Naive B cell (primary cell): Measurements from ENCODE around the gene S100A9. TPM values are rescaled to one million over a fixed set of nuclear protein-coding genes. Genes with fewer than 3 reads are reported as not detected.
"Not testable (repeated sequence)": the region's sequence is repeated elsewhere in the genome, so short reads cannot be mapped to it uniquely, and the experiment has no call there.

Experiments used
- ATAC-seq, 2 donors: fragments of 150-1000 bp; cut with Tn5 transposase; 2 replicates each; pipeline ENCODE4 v1.10.0; 2021; ENCODE audit warnings: low read depth in 2 of 2, mild to moderate bottlenecking in 2 of 2, moderate library complexity in 2 of 2
- DNase-seq: peaks from one replicate; pipeline ENCODE4 v3.0.0; 2022
- H3K27ac Mint-ChIP-seq, 6 donors: one replicate each; pipeline ENCODE4 v1.8.0; 2020 to 2022; ENCODE audit warnings: mild to moderate bottlenecking in 6 of 6, mixed read lengths in 6 of 6, moderate library complexity in 5 of 6, inconsistent platforms in 2 of 6
- H3K27me3 Mint-ChIP-seq, 3 donors: one replicate each; pipeline ENCODE4 v1.8.0; 2021 to 2022; ENCODE audit warnings: mixed read lengths in 3 of 3, mild to moderate bottlenecking in 1 of 3
- H3K36me3 Mint-ChIP-seq, 2 donors: one replicate each; pipeline ENCODE4 v1.8.0; 2020 to 2022; ENCODE audit warnings: mixed read lengths in 2 of 2, inconsistent platforms in 1 of 2, mild to moderate bottlenecking in 1 of 2
- H3K4me1 Mint-ChIP-seq, 3 donors: one replicate each; pipeline ENCODE4 v1.8.0; 2020 to 2022; ENCODE audit warnings: mixed read lengths in 3 of 3, inconsistent platforms in 1 of 3, mild to moderate bottlenecking in 1 of 3, moderate library complexity in 1 of 3
- H3K4me3 Mint-ChIP-seq, 8 donors: one replicate each; pipeline ENCODE4 v1.8.0; 2020 to 2022; ENCODE audit warnings: mild to moderate bottlenecking in 8 of 8, mixed read lengths in 8 of 8, moderate library complexity in 8 of 8, inconsistent platforms in 2 of 8
- H3K9me3 Mint-ChIP-seq, 7 donors: one replicate each; pipeline ENCODE4 v1.8.0; 2020 to 2022; ENCODE audit warnings: mixed read lengths in 7 of 7, mild to moderate bottlenecking in 5 of 7, inconsistent platforms in 2 of 7, moderate library complexity in 1 of 7
- polyA plus RNA-seq, 6 donors: library from polyadenylated mRNA; unstranded; fragments of 300-500 nt; fragmentation: Illumina TruSeq; gene quantifications; one replicate each; pipeline ENCODE4 v1.2.3, GENCODE V29; 2021; ENCODE audit warnings: low read depth in 6 of 6

Gene S100A9
- polyA plus RNA-seq, result 100 to 1,000 TPM in 1 of 6 donors, 10 to 100 TPM in 5; 14.4 to 194 (median 48.2) TPM

- Mint-ChIP-seq H3K4me1 (peaks cover 14 to 23% (median 21%) of the 10 kb centered on the region in 3 donors), H3K9me3 (no peaks in the 10 kb centered on the region), H3K36me3 (no peaks in the 10 kb centered on the region), H3K27ac (peak within 1 kb of the TSS in 2 of 6 donors; percentile 22 to 83), H3K4me3 (peak within 1 kb of the TSS in 2 of 8 donors; percentile 55 to 65), H3K27me3 (peaks cover 32 to 66% (median 61%) of the 10 kb centered on the region in 3 donors)
- DNase-seq (no peak), ATAC-seq (no peak)
Measured at GRCh38 chr1:153357853-153358690, at the start of gene S100A9. S100A9 (plus strand) TSS chr1:153357854; CDS start chr1:153358284, 430 bp downstream.

GRCh38 chr1:153308540-153308939, 49.1 kb upstream of the S100A9 start:
- ATAC-seq, result no peak
- H3K27ac Mint-ChIP-seq, result peak overlapping the region in 1 of 6 donors; percentile 13

GRCh38 chr1:153309441-153309840, 48.2 kb upstream of the S100A9 start:
- no peak overlapping the region for H3K4me3 Mint-ChIP-seq
- H3K4me1 Mint-ChIP-seq, result peaks cover 0 to 5% (median 0%) of the 10 kb centered on the region in 3 donors
- no peak overlapping the region for H3K27ac Mint-ChIP-seq
- DNase-seq, result no peak
- peaks cover 0 to 4% (median 0%) of the 10 kb centered on the region in 7 donors for H3K9me3 Mint-ChIP-seq
- no peak for ATAC-seq
- no peaks in the 10 kb centered on the region for H3K36me3 Mint-ChIP-seq
- peaks cover 14 to 32% (median 24%) of the 10 kb centered on the region in 3 donors for H3K27me3 Mint-ChIP-seq

More at GRCh38 chr1:153308540-153308939, 49.1 kb upstream of the S100A9 start:
- Mint-ChIP-seq H3K27me3 (peaks cover 11 to 31% (median 22%) of the 10 kb centered on the region in 3 donors), H3K36me3 (no peaks in the 10 kb centered on the region), H3K4me1 (peaks cover 0 to 5% (median 0%) of the 10 kb centered on the region in 3 donors), H3K4me3 (no peak overlapping the region), H3K9me3 (peaks cover 0 to 1% (median 0%) of the 10 kb centered on the region in 7 donors)
- no peak for DNase-seq

- ATAC-seq (no peak), DNase-seq (no peak)
- H3K27me3 Mint-ChIP-seq, result peaks cover 9 to 32% (median 31%) of the 10 kb centered on the region in 3 donors
- no peak overlapping the region for H3K4me3 Mint-ChIP-seq
- peaks cover 0 to 11% (median 6%) of the 10 kb centered on the region in 7 donors for H3K9me3 Mint-ChIP-seq
- H3K4me1 Mint-ChIP-seq, result peaks cover 0 to 5% (median 0%) of the 10 kb centered on the region in 3 donors
- H3K27ac Mint-ChIP-seq, result no peak overlapping the region
- no peaks in the 10 kb centered on the region for H3K36me3 Mint-ChIP-seq
Measured at GRCh38 chr1:153310526-153310925, 47.1 kb upstream of the S100A9 start.

DNA sequence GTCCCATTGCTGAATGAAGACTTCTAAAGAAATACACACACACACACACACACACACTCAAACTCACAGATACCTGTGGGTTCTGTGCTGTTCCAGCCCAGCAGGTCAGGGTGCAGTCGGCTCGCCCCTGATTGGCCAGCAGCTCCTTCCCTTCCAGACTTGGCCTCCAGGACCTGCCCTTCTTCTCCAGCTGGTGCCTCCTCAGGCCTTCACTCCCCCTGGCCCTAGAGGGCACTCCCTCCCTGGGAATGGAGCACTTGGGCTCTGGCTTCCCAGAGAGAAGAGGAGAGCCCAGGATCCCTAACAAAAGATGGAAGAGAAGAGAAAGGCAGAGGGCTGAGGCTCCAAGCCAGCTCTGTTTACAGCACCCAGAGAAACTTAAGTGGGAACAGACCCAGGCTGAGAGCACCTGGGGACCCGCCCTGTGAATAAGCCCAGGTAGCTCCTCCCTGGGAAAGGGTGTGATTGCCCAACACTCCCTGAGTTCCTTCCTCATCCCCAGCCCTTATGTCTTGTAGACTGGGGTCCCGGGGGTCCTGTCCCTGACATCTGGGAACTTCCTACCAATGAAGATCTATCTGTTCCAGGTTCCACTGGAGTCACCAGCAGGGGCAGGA, 45.0 kb upstream of the S100A9 start, which contains the start of gene PGLYRP3:
Gene PGLYRP3 (minus strand): TSS at position 383 of the 617 bp plus-strand sequence. CDS start 2,287 bp downstream, outside the sequence.
- DNase-seq (no peak), ATAC-seq (no peak)
- no peak within 1 kb of the TSS for H3K4me3 Mint-ChIP-seq
- H3K27me3 Mint-ChIP-seq, result peaks cover 9 to 32% (median 32%) of the 10 kb centered on the region in 3 donors
- H3K4me1 Mint-ChIP-seq, result peaks cover 0 to under 1% (median 0%) of the 10 kb centered on the region in 3 donors
- peak within 1 kb of the TSS in 1 of 6 donors; percentile 51 for H3K27ac Mint-ChIP-seq
- peaks cover 0 to 13% (median 7%) of the 10 kb centered on the region in 7 donors for H3K9me3 Mint-ChIP-seq
- H3K36me3 Mint-ChIP-seq, result no peaks in the 10 kb centered on the region

DNA sequence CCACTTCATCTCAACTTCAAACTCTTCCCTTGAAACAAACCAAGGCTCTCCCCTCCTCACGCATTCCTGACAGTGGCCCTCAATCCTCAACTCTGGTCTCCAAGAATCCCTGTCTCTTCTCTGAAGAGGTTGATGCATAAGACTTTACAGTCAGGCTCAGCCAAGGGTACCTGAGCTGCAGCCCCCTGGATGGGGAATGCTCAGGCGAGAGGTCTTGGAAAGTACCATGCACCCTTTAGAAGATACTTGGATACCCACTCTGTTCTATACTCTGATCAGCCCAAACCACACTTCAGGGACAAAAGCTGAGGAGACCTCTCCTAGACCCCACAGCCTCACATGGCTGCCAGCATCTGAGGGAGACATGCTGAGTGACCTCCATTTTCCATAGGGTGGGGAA, 44.4 kb upstream of the S100A9 start:
- H3K27me3 Mint-ChIP-seq, result peaks cover 9 to 38% (median 26%) of the 10 kb centered on the region in 3 donors
- no peak overlapping the region for H3K27ac Mint-ChIP-seq
- ATAC-seq, result no peak
- H3K36me3 Mint-ChIP-seq, result no peaks in the 10 kb centered on the region
- H3K9me3 Mint-ChIP-seq, result peaks cover 0 to 13% (median 7%) of the 10 kb centered on the region in 7 donors
- no peak overlapping the region for H3K4me3 Mint-ChIP-seq
- no peaks in the 10 kb centered on the region for H3K4me1 Mint-ChIP-seq
- no peak for DNase-seq

GRCh38 chr1:153314388-153314787, 43.3 kb upstream of the S100A9 start:
- H3K27ac Mint-ChIP-seq, H3K4me1 Mint-ChIP-seq, DNase-seq, ATAC-seq, H3K36me3 Mint-ChIP-seq, H3K4me3 Mint-ChIP-seq: not testable (repeated sequence)
- Mint-ChIP-seq H3K27me3 (peaks cover 9 to 36% (median 26%) of the 10 kb centered on the region in 3 donors), H3K9me3 (peaks cover 0 to 13% (median 9%) of the 10 kb centered on the region in 7 donors)

DNA sequence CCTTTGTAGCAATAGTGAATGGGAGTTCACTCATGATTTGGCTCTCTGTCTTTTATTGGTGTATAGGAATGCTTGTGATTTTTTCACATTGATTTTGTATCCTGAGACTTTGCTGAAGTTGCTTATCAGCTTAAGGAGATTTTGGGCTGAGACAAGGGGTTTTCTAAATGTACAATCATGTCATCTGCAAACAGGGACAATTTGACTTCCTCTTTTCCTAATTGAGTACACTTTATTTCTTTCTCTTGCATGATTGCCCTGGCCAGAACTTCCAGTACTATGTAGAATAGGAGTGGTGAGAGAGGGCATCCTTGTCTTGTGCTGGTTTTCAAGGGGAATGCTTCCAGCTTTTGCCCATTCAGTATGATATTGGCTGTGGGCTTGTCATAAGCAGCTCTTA, 41.6 kb upstream of the S100A9 start:
- ATAC-seq, H3K4me3 Mint-ChIP-seq, H3K4me1 Mint-ChIP-seq, DNase-seq, H3K36me3 Mint-ChIP-seq: not testable (repeated sequence)
- H3K27ac Mint-ChIP-seq, result peak overlapping the region in 1 of 6 donors; percentile 18
- peaks cover 9 to 44% (median 33%) of the 10 kb centered on the region in 3 donors for H3K27me3 Mint-ChIP-seq
- H3K9me3 Mint-ChIP-seq, result peaks cover 0 to 16% (median 10%) of the 10 kb centered on the region in 7 donors

- not testable (repeated sequence) for H3K4me3 Mint-ChIP-seq, H3K4me1 Mint-ChIP-seq, ATAC-seq, DNase-seq, H3K27ac Mint-ChIP-seq
- Mint-ChIP-seq H3K9me3 (peaks cover 5 to 36% (median 27%) of the 10 kb centered on the region in 7 donors), H3K27me3 (peaks cover 7 to 55% (median 27%) of the 10 kb centered on the region in 3 donors), H3K36me3 (peaks cover 0 to 16% of the 10 kb centered on the region in 2 donors)
Measured at GRCh38 chr1:153318145-153318544, 39.5 kb upstream of the S100A9 start.

GRCh38 chr1:153322568-153322967, 35.1 kb upstream of the S100A9 start:
- ATAC-seq (no peak), DNase-seq (no peak)
- peaks cover 0 to 37% (median 15%) of the 10 kb centered on the region in 3 donors for H3K27me3 Mint-ChIP-seq
- H3K9me3 Mint-ChIP-seq, result peaks cover 5 to 59% (median 26%) of the 10 kb centered on the region in 7 donors
- peaks cover 4 to 16% of the 10 kb centered on the region in 2 donors for H3K36me3 Mint-ChIP-seq
- no peak overlapping the region for H3K4me3 Mint-ChIP-seq
- no peaks in the 10 kb centered on the region for H3K4me1 Mint-ChIP-seq
- no peak overlapping the region for H3K27ac Mint-ChIP-seq

- DNase-seq (no peak), ATAC-seq (no peak)
- H3K4me1 Mint-ChIP-seq, result no peaks in the 10 kb centered on the region
- H3K9me3 Mint-ChIP-seq, result peaks cover 10 to 83% (median 42%) of the 10 kb centered on the region in 7 donors
- peaks cover 4 to 28% of the 10 kb centered on the region in 2 donors for H3K36me3 Mint-ChIP-seq
- H3K4me3 Mint-ChIP-seq, result no peak overlapping the region
- H3K27ac Mint-ChIP-seq, result no peak overlapping the region
- peaks cover 0 to 29% (median 13%) of the 10 kb centered on the region in 3 donors for H3K27me3 Mint-ChIP-seq
Measured at GRCh38 chr1:153324912-153325311, 32.7 kb upstream of the S100A9 start.

DNA sequence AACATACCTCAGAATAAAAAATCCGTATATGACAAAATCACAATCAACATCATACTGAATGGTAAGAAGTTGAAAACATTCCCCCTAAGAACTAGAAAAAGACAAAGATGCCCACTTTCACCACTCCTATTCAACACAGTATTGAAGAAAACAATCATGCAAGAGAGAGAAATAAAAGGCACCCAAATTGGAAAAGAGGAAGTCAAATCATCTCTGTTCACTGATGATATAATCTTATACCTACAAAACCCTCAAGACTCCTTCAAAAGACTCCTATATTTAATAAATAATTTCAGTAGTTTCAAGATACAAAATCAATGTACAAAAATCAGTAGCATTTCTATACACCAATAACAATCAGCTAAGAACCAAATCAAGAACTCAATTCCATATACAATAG, 23.8 kb upstream of the S100A9 start:
- peaks cover 0 to 33% of the 10 kb centered on the region in 2 donors for H3K36me3 Mint-ChIP-seq
- H3K27me3 Mint-ChIP-seq, result peaks cover 42 to 68% (median 55%) of the 10 kb centered on the region in 3 donors
- H3K4me1 Mint-ChIP-seq, result peaks cover 0 to 3% (median 0%) of the 10 kb centered on the region in 3 donors
- peaks cover 6 to 46% (median 31%) of the 10 kb centered on the region in 7 donors for H3K9me3 Mint-ChIP-seq
- no peak overlapping the region for H3K4me3 Mint-ChIP-seq
- no peak for DNase-seq
- ATAC-seq, result no peak
- H3K27ac Mint-ChIP-seq, result no peak overlapping the region

GRCh38 chr1:153336650-153337049, 21.0 kb upstream of the S100A9 start:
- H3K36me3 Mint-ChIP-seq, result peaks cover 0 to 25% of the 10 kb centered on the region in 2 donors
- H3K27ac Mint-ChIP-seq, result no peak overlapping the region
- peaks cover 0 to 2% (median 0%) of the 10 kb centered on the region in 3 donors for H3K4me1 Mint-ChIP-seq
- no peak overlapping the region for H3K4me3 Mint-ChIP-seq
- peaks cover 5 to 22% (median 13%) of the 10 kb centered on the region in 7 donors for H3K9me3 Mint-ChIP-seq
- ATAC-seq (no peak), DNase-seq (no peak)
- H3K27me3 Mint-ChIP-seq, result peaks cover 54 to 65% (median 56%) of the 10 kb centered on the region in 3 donors
